ENCODE data around the gene SLC25A1.
"Not testable (repeated sequence)": the region's sequence is repeated elsewhere in the genome, so short reads cannot be mapped to it uniquely, and the experiment has no call there.

The SLC25A1 gene

DNA sequence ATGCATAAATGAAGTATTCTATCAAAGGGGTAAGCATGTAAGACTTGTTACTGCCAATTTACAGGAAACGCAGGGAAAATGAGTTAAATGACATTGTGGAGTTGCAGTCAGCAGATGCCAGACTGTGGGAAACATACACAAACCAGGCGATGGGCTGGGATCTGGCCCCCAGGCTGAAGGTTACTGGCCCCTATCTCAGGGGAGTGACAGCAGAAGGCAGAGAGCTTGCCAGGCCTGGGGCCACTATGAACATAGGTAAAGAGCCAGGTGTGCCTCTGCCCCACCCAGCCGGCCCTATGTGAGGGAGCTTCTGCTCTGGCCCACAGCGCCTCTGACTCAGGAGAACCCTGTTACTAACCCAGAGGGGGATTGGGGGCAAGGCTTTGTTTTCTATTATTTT, 26.1 kb upstream of the SLC25A1 start:
- no peak for DNase-seq (ENCODE audit: low read depth in 2 of 2)

DNA sequence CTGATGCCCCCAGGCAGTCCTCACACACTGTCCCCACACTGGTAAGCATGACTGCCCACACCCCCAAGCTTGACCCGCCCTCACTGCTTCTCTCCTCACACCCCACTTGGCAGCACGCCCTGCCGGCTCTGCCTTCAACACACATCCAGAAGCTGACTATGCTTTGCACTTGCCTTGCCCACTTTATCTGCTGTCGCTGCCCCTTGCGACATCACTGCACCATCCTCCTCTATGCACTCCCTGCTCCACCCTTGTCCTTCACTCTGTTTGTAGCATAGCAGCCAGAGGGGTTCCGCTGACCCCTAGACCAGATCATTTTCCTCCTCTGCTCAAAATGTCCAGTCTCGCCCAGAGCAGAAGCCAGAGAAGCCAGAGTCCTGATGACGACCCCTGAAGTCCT, 25.3 kb upstream of the SLC25A1 start:
- no peak for DNase-seq (ENCODE audit: low read depth in 2 of 2)

DNA sequence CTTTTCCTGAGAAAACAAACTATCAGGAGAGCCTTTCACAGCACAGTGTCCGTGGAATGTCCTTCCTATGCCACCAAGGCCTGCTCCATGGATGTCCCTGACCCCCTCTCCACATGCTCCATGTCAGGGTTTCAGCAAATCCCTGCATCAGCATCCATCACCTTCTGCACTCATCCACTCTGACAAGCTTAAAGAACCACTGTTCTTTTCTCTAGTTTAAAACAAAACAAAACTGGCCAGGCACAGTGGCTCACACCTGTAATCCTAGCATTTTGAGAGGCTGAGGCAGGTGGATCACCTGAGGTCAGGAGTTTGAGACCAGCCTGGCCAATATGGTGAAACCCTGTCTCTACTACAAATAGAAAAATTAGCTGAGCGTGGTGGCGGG, 24.3 kb upstream of the SLC25A1 start:
- DNase-seq (ENCODE audit: low read depth in 2 of 2): not testable (repeated sequence)

- no peak for DNase-seq (ENCODE audit: low read depth in 2 of 2)
Observed at GRCh38 chr22:19201869-19202798, 23.6 kb upstream of the SLC25A1 start.

DNA sequence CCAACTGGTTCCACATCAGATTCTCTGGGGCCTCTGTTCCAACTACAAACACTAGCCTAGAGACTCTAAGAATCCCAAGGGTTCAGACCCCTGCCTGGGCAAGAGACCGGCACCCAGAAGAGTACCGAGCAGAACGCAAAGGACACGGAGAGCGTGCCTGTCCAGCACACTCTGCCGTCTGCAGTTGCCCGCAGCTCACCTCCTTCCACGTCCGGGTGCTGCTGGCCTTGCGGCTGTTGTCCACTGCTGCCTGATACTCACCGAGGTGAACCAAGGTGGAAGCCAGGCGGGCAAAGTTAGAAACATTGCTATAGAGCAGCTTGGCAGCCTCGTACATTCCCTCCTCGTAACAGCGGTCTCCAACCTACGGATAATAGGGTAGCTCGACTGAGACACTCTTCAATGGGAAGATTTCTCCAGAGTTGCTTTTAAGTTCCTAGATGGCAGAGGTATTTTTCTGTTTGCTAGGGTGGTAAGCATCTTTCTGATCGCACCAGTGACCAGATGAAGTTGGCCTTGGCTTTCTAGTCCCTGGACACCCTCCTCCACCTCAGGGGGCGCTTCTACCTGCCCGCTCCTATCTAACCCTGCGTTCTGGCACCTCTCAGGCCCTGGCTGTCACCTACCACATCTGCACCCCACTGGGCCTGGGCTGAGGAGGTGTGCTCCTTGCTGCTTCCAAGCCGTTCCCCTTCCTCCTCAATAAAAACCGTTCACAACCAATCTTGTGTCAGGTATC, 22.8 kb upstream of the SLC25A1 start:
- DNase-seq (ENCODE audit: low read depth in 2 of 2): no peak

- no peak for DNase-seq (ENCODE audit: low read depth in 2 of 2)
Observed at GRCh38 chr22:19199479-19199878, 20.9 kb upstream of the SLC25A1 start.

GRCh38 chr22:19197997-19198865, 19.7 kb upstream of the SLC25A1 start:
- DNase-seq (ENCODE audit: low read depth in 2 of 2): no peak

- DNase-seq (ENCODE audit: low read depth in 2 of 2): no peak
Observed at GRCh38 chr22:19196841-19197612, 18.5 kb upstream of the SLC25A1 start.

DNA sequence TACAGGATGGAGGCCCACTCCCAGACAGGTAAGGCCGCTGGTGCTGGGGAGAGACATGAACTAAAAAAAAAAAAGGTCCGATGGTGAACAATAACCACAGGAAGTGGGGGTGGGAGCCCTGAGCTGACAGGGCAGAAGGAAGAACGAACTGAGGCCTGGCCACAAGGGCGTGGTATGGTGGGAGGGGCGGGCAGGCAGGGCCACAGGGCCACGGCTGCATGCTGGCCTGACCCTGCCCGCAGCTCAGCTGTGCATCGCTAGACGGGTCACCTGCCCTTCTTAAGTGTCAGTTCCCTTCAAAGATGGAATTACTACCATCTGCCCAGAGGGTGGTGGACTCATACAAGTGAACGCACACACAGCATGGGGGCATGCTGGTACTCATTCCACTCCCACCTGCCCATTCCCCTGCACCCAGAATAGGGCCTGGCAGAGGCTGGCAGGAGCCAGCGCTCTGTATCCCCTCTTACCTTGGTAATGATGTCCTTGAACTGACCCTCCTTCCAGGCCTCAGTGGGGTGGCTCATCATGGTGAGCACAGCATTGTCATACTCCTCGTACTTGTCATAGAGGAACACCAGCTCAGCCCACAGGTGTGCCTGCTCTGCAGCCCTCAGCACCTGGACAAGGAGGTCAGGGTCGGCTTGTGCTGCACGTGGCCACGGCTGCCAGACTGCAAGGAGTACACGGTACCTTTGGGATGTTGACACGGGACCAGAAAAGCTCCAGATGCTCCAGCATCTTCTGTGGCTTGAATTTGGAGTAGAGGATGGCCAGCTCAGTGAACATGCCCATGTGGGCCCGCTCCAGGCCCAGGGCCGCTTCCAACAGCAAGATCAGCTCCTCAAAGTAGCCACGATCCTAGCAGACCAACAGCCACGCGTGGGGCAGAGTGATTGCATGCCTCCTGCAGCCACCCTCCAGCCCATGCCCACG, 17.5 kb upstream of the SLC25A1 start:
- no peak for DNase-seq (ENCODE audit: low read depth in 2 of 2)

GRCh38 chr22:19194766-19195536, 16.4 kb upstream of the SLC25A1 start:
- no peak for DNase-seq (ENCODE audit: low read depth in 2 of 2)

DNA sequence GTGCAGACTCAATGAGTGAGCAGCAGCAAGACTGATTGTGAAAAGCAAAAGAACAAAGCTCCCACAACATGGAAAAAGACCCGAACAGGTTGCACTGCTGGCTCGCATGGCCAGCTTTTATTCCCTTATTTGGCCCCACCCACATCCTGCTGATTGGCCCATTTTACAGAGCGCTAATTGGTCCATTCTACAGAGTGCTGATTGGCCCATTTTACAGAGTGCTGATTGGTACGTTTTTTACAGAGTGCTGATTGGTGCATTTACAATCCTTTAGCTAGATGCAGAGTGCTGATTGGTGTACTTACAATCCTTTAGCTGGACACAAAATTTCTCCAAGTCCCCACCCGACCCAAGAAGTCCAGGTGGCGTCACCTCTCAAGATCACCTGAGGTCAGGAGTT, 15.3 kb upstream of the SLC25A1 start:
- DNase-seq (ENCODE audit: low read depth in 2 of 2): no peak

- no peak for DNase-seq (ENCODE audit: low read depth in 2 of 2)
Observed at GRCh38 chr22:19187716-19188563, 9.4 kb upstream of the SLC25A1 start.

- DNase-seq (ENCODE audit: low read depth in 2 of 2): no peak
Observed at GRCh38 chr22:19184276-19184997, 5.9 kb upstream of the SLC25A1 start.

- no peak for DNase-seq (ENCODE audit: low read depth in 2 of 2)
Observed at GRCh38 chr22:19183216-19183615, 4.7 kb upstream of the SLC25A1 start.

- DNase-seq (ENCODE audit: low read depth in 2 of 2): no peak
Observed at GRCh38 chr22:19182472-19183157, 4.1 kb upstream of the SLC25A1 start.

DNA sequence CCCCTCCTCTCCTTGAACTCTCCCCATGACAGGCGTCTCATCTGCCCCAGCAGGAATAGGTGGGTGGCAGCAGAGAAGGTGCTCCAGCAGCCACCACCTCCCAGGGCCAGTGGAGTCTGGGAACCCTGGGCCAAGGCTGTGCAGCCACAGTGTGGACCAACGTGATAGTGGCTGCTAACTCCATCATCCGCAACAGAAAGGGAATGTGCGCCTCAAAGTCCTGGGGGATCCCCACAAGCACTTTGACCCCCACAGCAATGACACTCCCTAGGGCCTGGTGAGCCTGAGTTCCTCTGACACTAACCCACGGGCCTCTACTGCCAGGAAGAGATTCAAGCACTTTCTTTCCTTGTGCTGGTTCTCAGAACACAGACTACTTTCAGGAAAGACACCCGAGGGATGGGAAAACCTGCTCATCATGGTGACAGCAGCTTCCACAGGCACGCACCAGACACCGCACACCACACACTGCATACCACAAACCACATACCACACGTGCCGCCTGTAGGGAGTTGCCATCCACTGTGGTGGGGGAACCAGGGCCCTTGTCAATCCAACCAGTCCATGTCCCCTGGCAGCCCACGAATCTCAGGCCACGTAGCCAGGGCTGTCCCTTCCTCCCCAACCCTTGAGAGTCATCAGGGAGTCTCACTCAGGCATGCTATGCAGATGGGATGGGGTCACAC, 3.4 kb upstream of the SLC25A1 start:
- DNase-seq (ENCODE audit: low read depth in 2 of 2): no peak
